ENCODE results near the gene WSB2.

Gene WSB2

DNA sequence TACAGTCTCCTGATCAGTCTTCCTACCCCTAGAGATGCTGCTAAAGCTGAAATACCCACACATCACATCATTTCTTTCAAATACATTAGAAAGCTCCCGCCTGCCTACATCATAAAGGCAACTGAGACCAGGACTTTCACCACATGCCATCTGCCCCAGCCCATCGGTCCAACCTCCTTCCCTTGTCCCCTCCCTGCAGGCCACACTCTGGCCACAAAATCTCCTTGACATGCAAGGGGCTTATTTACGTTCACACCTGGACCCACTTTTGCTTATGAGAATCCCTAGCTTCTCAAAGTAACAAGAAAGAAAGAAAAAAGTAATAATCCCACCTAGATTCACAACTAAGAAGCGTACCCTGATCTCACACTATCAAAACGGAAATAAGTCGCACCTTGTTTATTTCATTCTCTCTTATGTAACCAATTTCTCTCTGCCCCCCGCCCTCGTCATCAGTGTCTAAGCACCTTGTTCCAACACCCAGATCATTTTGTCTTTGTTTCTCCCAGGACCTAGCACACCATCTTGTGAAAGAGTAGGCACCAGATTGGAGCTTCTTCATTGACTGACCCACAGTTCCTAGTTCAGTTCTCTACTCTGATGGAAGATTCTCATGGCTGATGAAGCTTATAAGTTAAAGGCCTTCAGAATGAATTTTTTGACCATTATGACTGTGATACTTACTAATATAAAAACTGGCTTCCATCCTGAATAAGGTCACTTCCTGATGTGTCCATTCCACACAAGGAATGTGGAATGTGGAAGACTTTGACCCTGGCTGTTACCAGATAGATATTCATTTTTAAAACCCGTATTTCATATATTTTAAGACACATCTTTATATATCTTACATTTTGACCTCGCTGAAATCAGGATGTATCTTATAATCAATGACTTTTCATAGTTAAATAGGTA lies 7.7 kb downstream of the WSB2 start:
- no peak for DNase-seq (ENCODE audit: low read depth, low spot score)
- Histone ChIP-seq H3K36me3 (ENCODE audit: control insufficient read depth, insufficient read depth, low read length) (peaks cover 2% of the 10 kb centered on the region; the same call in 1 of the 2 replicates), H3K27ac (ENCODE audit: low read length) (no peak overlapping the region), H3K4me3 (ENCODE audit: low read length) (no peak overlapping the region), H3K9me3 (ENCODE audit: control insufficient read depth, insufficient read depth, low read length) (no peaks in the 10 kb centered on the region), H3K4me1 (ENCODE audit: control insufficient read depth, insufficient read depth, low read length) (no peaks in the 10 kb centered on the region), H3K27me3 (ENCODE audit: control insufficient read depth, insufficient read depth, low read length) (no peaks in the 10 kb centered on the region)
- WGBS (ENCODE audit: insufficient coverage, insufficient read length): no CpG with 5 or more reads among the region's 10 CpGs

DNA sequence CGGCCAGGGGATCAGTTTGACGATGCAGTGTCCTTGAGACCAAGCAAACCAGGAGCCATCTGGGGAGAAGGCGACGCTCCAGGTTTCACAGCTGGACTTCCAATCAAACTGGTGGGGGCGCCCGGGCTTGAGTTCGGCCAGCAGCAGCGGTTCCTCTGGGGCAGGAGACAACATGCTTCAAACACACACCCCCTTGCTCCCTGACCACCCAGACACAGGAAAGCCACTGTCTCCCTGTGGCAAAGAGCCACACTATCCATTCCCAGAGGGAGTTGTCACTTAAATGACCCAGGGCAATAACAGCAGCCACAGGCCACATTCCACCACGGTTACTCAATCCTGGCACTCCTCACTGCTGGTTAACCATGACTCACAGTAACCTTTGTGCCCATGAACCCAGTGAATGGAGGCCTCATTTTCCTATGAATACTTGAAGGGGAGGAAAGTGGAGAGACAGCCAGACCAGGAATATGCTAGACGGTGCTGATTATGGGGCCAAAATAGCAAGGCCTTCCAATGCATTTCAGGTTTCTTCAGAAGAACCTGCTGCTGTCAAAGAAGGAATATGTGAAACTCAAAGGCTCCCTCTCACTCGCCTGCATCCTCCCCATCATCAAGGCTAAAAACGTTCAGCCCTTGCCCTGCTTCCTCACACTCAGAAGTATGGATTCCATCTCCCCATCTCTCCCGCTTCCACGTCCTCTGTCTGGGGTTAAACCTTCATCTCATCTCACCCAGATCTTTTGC lies 8.5 kb downstream of the WSB2 start:
- no peak for DNase-seq (ENCODE audit: low read depth, low spot score)
- Histone ChIP-seq H3K4me1 (ENCODE audit: control insufficient read depth, insufficient read depth, low read length) (no peaks in the 10 kb centered on the region), H3K36me3 (ENCODE audit: control insufficient read depth, insufficient read depth, low read length) (peaks cover 6% of the 10 kb centered on the region; the same call in 1 of the 2 replicates), H3K4me3 (ENCODE audit: low read length) (no peak overlapping the region), H3K27ac (ENCODE audit: low read length) (no peak overlapping the region), H3K9me3 (ENCODE audit: control insufficient read depth, insufficient read depth, low read length) (no peaks in the 10 kb centered on the region), H3K27me3 (ENCODE audit: control insufficient read depth, insufficient read depth, low read length) (no peaks in the 10 kb centered on the region)
- WGBS (ENCODE audit: insufficient coverage, insufficient read length): no CpG with 5 or more reads among the region's 14 CpGs

DNA sequence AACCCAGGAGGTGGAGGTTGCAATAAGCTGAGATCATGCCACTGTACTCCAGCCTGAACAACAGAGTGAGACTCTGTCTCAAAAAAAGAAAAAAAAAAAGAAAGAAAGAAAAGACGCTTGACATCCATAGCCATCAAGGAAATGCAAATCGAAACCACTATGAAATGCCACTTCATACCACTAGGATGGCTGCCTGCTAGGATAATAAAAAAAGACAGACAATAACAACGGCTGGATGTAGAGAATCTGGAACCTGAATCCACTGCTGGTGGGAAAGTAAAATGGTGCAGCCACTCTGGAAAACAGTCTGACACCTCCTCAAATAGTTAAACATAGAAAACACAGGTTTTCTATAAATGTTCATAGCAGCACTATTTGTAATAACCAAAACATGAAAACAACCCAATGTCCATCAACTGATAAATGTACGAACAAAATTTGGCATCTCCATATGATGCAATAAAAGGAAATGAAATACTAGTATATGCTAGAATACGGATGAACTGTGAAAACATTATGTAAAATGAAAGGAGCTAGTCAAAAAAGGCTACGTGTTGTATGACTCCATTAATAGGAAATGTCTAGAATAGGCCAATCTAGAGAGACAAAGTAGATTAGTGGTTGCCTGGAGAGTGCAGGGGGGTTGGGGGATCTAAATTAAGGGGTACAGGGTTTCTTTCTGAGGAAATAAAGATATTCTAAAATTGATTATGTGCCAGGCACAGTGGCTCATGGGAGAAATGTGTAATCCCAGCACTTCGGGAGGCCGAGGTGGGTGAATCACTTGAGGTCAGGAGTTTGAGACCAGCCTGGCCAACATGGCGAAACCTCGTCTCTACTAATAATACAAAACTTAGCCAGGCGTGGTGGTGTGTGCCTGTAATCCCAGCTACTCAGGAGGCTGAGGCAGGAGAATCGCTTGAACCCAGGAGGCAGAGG lies 9.7 kb downstream of the WSB2 start:
- Histone ChIP-seq H3K4me1 (ENCODE audit: control insufficient read depth, insufficient read depth, low read length) (no peaks in the 10 kb centered on the region), H3K9me3 (ENCODE audit: control insufficient read depth, insufficient read depth, low read length) (no peaks in the 10 kb centered on the region), H3K27me3 (ENCODE audit: control insufficient read depth, insufficient read depth, low read length) (no peaks in the 10 kb centered on the region), H3K4me3 (ENCODE audit: low read length) (no peak overlapping the region), H3K27ac (ENCODE audit: low read length) (no peak overlapping the region), H3K36me3 (ENCODE audit: control insufficient read depth, insufficient read depth, low read length) (peaks cover 6% of the 10 kb centered on the region; the same call in 1 of the 2 replicates)
- no peak for DNase-seq (ENCODE audit: low read depth, low spot score)
- WGBS (ENCODE audit: insufficient coverage, insufficient read length): no CpG with 5 or more reads among the region's 12 CpGs

DNA sequence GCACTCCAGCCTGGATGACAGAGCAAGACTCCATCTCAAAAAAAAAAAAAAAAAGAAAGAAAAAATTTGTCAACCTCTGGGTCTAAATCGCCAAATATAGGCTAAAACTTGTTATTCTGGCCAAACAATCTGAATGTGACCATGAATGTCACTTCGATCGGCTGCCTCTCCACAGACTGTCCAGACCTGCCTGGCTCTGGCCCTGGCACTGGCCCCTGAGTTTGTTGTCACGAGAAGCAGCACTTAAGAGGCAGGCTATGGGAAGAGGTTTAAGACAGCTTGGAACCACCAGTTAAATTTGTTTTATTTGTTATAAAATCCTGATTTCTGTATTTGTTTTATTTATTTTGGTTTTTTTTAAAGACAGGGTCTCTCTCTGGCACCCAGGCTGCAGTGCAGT lies 14.5 kb downstream of the WSB2 start:
- H3K36me3 ChIP-seq (ENCODE audit: control insufficient read depth, insufficient read depth, low read length): peaks cover 15% of the 10 kb centered on the region

DNA sequence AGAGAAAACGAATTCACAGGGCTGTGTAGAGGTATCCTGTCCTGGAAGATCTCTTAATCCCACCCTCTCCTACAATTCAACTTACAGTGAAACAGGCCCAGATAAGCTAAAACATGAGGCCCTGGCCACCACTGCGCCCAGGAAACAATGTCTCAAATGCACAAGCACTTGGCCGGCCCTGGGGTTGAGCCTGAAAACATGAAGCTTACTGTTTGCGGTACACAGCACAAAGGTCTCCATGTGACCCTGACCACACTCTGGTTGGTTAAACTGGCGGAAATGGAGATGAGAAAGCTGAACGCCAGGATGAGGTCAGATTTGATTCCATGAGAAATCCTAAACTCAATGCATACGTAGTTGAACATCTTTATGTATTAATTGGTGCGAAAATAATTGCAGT lies 16.4 kb downstream of the WSB2 start:
- Histone ChIP-seq H3K9me3 (ENCODE audit: control insufficient read depth, insufficient read depth, low read length) (no peaks in the 10 kb centered on the region), H3K27ac (ENCODE audit: low read length) (no peak overlapping the region), H3K4me3 (ENCODE audit: low read length) (no peak overlapping the region), H3K36me3 (ENCODE audit: control insufficient read depth, insufficient read depth, low read length) (peaks cover 18% of the 10 kb centered on the region), H3K4me1 (ENCODE audit: control insufficient read depth, insufficient read depth, low read length) (no peaks in the 10 kb centered on the region), H3K27me3 (ENCODE audit: control insufficient read depth, insufficient read depth, low read length) (no peaks in the 10 kb centered on the region)
- WGBS (ENCODE audit: insufficient coverage, insufficient read length): no CpG with 5 or more reads among the region's 8 CpGs
- no peak for DNase-seq (ENCODE audit: low read depth, low spot score)

More for the DNA sequence above, 14.5 kb downstream of the WSB2 start:
- Histone ChIP-seq H3K27ac (ENCODE audit: low read length) (no peak overlapping the region), H3K4me1 (ENCODE audit: control insufficient read depth, insufficient read depth, low read length) (no peaks in the 10 kb centered on the region), H3K27me3 (ENCODE audit: control insufficient read depth, insufficient read depth, low read length) (no peaks in the 10 kb centered on the region), H3K4me3 (ENCODE audit: low read length) (no peak overlapping the region), H3K9me3 (ENCODE audit: control insufficient read depth, insufficient read depth, low read length) (no peaks in the 10 kb centered on the region)
- no CpG with 5 or more reads among the region's 4 CpGs for WGBS (ENCODE audit: insufficient coverage, insufficient read length)
- no peak for DNase-seq (ENCODE audit: low read depth, low spot score)

DNA sequence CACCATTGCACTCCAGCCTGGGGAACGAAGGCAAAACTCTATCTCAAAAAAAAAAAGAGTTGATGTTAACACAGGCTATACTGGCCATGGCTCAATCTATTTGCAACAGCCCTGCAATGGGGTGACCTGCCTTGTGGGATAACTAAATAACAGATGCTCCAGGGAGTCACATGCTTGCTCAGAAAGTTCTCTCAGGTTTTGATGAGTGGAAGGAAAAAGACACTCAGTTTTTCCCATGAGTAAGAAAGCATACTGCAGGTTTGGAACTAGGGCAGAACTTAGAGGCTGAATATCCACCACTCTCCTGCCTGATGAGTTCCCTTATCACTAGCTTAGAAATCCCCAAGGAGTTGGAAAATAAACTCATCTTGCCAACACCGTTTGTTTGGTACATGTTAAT lies 16.9 kb downstream of the WSB2 start:
- no CpG with 5 or more reads among the region's 2 CpGs for WGBS (ENCODE audit: insufficient coverage, insufficient read length)
- Histone ChIP-seq H3K27me3 (ENCODE audit: control insufficient read depth, insufficient read depth, low read length) (no peaks in the 10 kb centered on the region), H3K4me1 (ENCODE audit: control insufficient read depth, insufficient read depth, low read length) (no peaks in the 10 kb centered on the region), H3K4me3 (ENCODE audit: low read length) (no peak overlapping the region), H3K27ac (ENCODE audit: low read length) (no peak overlapping the region), H3K9me3 (ENCODE audit: control insufficient read depth, insufficient read depth, low read length) (no peaks in the 10 kb centered on the region), H3K36me3 (ENCODE audit: control insufficient read depth, insufficient read depth, low read length) (peaks cover 18% of the 10 kb centered on the region)
- no peak for DNase-seq (ENCODE audit: low read depth, low spot score)

DNA sequence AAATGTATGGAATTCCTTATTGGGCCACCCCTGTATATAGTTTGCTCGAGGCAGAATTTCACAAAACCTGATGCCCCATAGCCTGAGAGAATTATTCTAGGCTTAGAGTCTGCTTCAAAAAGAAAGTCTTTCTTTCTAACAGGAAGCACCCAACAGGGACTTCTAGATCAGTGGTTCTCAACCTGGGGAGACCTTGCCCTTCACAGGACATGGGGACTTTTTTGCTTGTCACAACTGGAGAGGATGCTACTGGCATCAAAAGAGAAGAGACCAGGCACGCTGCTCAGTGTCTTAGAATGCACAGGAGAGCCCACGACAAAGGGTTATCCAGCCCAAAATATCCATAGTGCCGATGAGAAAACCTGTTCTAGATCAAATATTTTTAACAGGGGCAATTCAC lies 18.9 kb downstream of the WSB2 start:
- Histone ChIP-seq H3K27ac (ENCODE audit: low read length) (no peak overlapping the region), H3K9me3 (ENCODE audit: control insufficient read depth, insufficient read depth, low read length) (no peaks in the 10 kb centered on the region), H3K27me3 (ENCODE audit: control insufficient read depth, insufficient read depth, low read length) (no peaks in the 10 kb centered on the region), H3K4me3 (ENCODE audit: low read length) (no peak overlapping the region), H3K36me3 (ENCODE audit: control insufficient read depth, insufficient read depth, low read length) (peaks cover 18% of the 10 kb centered on the region), H3K4me1 (ENCODE audit: control insufficient read depth, insufficient read depth, low read length) (no peaks in the 10 kb centered on the region)
- no CpG with 5 or more reads among the region's 4 CpGs for WGBS (ENCODE audit: insufficient coverage, insufficient read length)
- DNase-seq (ENCODE audit: low read depth, low spot score): no peak

DNA sequence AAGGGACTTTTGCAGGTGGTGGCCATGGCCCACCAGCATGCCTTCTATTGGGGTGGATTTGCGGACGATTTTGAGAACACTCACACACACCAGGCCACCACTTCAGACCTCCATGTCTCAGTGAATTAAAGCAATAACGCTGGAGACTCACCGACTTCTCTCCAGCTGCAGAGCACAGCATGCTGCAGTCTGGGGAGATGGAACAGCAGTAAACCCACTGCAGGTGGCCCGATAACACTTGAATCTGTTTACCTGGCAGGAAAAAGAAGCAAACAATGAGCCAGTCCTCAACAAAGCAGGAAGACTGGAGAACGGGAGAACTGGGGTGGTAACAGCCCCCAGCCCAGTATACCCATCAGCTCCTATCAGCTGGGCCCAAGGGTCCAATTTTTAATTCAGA lies 22.8 kb downstream of the WSB2 start:
- Histone ChIP-seq H3K4me1 (ENCODE audit: control insufficient read depth, insufficient read depth, low read length) (no peaks in the 10 kb centered on the region; the same call in 1 of the 2 replicates), H3K27ac (ENCODE audit: low read length) (no peak overlapping the region), H3K9me3 (ENCODE audit: control insufficient read depth, insufficient read depth, low read length) (no peaks in the 10 kb centered on the region), H3K27me3 (ENCODE audit: control insufficient read depth, insufficient read depth, low read length) (no peaks in the 10 kb centered on the region), H3K36me3 (ENCODE audit: control insufficient read depth, insufficient read depth, low read length) (peaks cover 37% of the 10 kb centered on the region), H3K4me3 (ENCODE audit: low read length) (no peak overlapping the region)
- WGBS (ENCODE audit: insufficient coverage, insufficient read length): no CpG with 5 or more reads among the region's 6 CpGs
- DNase-seq (ENCODE audit: low read depth, low spot score): no peak

DNA sequence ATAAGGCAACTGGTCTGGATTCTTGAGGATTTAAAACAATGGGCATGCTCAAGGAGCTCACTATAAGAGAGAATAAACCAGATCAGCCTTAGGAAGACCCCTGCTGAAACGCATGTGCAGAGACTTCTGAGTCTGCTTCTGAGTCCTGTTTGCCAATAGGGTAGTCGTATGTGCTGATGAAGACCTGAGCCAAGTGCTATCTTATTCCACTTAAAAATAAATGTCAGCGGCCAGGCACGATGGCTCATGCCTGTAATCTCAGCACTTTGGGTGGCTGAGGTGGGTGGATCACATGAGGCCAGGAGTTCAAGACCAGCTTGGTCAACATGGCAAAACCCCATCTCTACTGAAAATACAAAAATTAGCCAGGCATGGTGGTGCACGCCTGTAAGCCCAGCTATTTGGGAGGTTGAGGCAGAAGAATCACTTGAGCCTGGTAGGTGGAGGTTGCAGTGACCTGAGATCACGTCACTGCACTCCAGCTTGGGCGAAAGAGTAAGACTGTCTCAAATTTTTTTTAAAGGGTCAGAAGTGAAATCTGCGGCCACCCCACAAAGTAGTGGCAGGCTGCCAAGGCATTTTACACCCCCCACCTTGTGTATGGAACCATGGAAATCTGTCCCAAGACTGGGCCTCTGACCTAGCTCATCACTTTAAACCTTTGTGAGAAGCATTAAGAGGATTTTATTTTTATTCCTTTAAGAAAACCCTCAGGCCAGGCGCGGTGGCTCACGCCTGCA lies 24.1 kb downstream of the WSB2 start:
- H3K36me3 ChIP-seq (ENCODE audit: control insufficient read depth, insufficient read depth, low read length): peaks cover 35% of the 10 kb centered on the region
- no peaks in the 10 kb centered on the region for H3K9me3 ChIP-seq (ENCODE audit: control insufficient read depth, insufficient read depth, low read length)
- no peak overlapping the region for H3K4me3 ChIP-seq (ENCODE audit: low read length)
- WGBS (ENCODE audit: insufficient coverage, insufficient read length): no CpG with 5 or more reads among the region's 11 CpGs
- DNase-seq (ENCODE audit: low read depth, low spot score): no peak
- no peaks in the 10 kb centered on the region for H3K27me3 ChIP-seq (ENCODE audit: control insufficient read depth, insufficient read depth, low read length)
- H3K27ac ChIP-seq (ENCODE audit: low read length): no peak overlapping the region
- H3K4me1 ChIP-seq (ENCODE audit: control insufficient read depth, insufficient read depth, low read length): no peaks in the 10 kb centered on the region; the same call in 1 of the 2 replicates
